Motor neuron (in vitro differentiated cells): Measurements from ENCODE around the gene SLC9A3. TPM values are rescaled to one million over a fixed set of nuclear protein-coding genes. Genes with fewer than 3 reads are reported as not detected.

ENCODE experiments used
- ATAC-seq, 8 experiments: fragments of 200-7000 bp; cut with Tn5 transposase; replicated peaks in 6 of 8; 2 replicates each; pipeline ENCODE4 v1.8.0; 2021; ENCODE audit warnings: mild to moderate bottlenecking in 8 of 8, moderate library complexity in 8 of 8
- H3K27ac ChIP-seq, 2 donors: fragments of 250-450 bp; sonication (Bioruptor Pico); 2 replicates each; pipeline ENCODE4 v1.9.0; 2021; ENCODE audit warnings: antibody characterized with exemption in 2 of 2, mild to moderate bottlenecking in 2 of 2, moderate library complexity in 1 of 2
- H3K4me1 ChIP-seq, 2 donors: fragments of 250-450 bp; sonication (Bioruptor Pico); replicated peaks in 1 of 2; 2 replicates each; pipeline ENCODE4 v1.6.1; 2021; ENCODE audit warnings: antibody characterized with exemption in 2 of 2, mild to moderate bottlenecking in 2 of 2, moderate library complexity in 1 of 2
- H3K4me3 ChIP-seq, 5 donors: fragments of 250-450 bp; sonication (Bioruptor Pico); 2 replicates each; pipeline ENCODE4 v1.9.0; 2021; ENCODE audit warnings: antibody characterized with exemption in 5 of 5, mild to moderate bottlenecking in 5 of 5, moderate library complexity in 4 of 5
- WGBS, 10 experiments: fragments of 450-650 bp; shearing (Covaris generic); methylation state at CpG; one replicate each; pipeline ENCODE4 v1.0.0; 2022; 5-methylcytosine and 5-hydroxymethylcytosine counted together
- in situ Hi-C, 9 experiments: fragments of 400-800 bp; cut with MboI; loops; one replicate each; pipeline ENCODE4 v1.15.0; 2021; ENCODE audit warnings: low sequenced_read_pairs in 9 of 9, low pct_unique_long_range_greater_than_20kb in 2 of 9; ENCODE audit not compliant: unreplicated experiment in 9 of 9
- total RNA-seq, 8 experiments: library from RNA; unstranded; fragments of 300-600 nt; gene quantifications; 2 replicates each; pipeline versions ENCODE4 v1.2.3 to v1.2.4, GENCODE V29; 2022

The SLC9A3 gene
- total RNA-seq, 8 experiments from 2014 or later, result 0.97 to 92.5 (median 1.6) TPM

- H3K27ac ChIP-seq, result no peak overlapping the region
- in situ Hi-C loops, result no loop called here
- H3K4me3 ChIP-seq, result no peak overlapping the region
- no peaks in the 10 kb centered on the region for H3K4me1 ChIP-seq
- ATAC-seq, result peak in 2 of 8 experiments; percentile 11 to 13
- 23 to 93% (median 80%) methylated on average over 1 to 5 of the region's 24 CpGs; no CpG with 5 or more reads in 5 of the 10 experiments for WGBS, 10 experiments
Observed at GRCh38 chr5:533243-533954, 9.2 kb upstream of the SLC9A3 start.

GRCh38 chr5:532521-533242 lies 8.4 kb upstream of the SLC9A3 start:
- ATAC-seq, result peak in 3 of 8 experiments; percentile 19 to 79 (median 46)
- no peaks in the 10 kb centered on the region for H3K4me1 ChIP-seq
- 14 to 62% (median 48%) methylated on average over 1 to 18 of the region's 25 CpGs; no CpG with 5 or more reads in 3 of the 10 experiments for WGBS, 10 experiments
- H3K27ac ChIP-seq, result no peak overlapping the region
- H3K4me3 ChIP-seq, result no peak overlapping the region
- in situ Hi-C loops, result no loop called here

GRCh38 chr5:531749-532315 lies 7.6 kb upstream of the SLC9A3 start:
- Histone ChIP-seq H3K4me3 (no peak overlapping the region), H3K4me1 (no peaks in the 10 kb centered on the region), H3K27ac (no peak overlapping the region)
- WGBS, 10 experiments, result 73 to 93% (median 83%) methylated on average over 3 to 4 of the region's 13 CpGs; no CpG with 5 or more reads in 7 of the 10 experiments
- ATAC-seq, result no peak
- in situ Hi-C loops, result no loop called here

GRCh38 chr5:531101-531748 lies 7.0 kb upstream of the SLC9A3 start:
- H3K4me1 ChIP-seq, result no peaks in the 10 kb centered on the region
- H3K27ac ChIP-seq, result no peak overlapping the region
- no peak overlapping the region for H3K4me3 ChIP-seq
- 51 to 80% (median 67%) methylated on average over 2 to 4 of the region's 25 CpGs; no CpG with 5 or more reads in 5 of the 10 experiments for WGBS, 10 experiments
- in situ Hi-C loops, result no loop called here
- ATAC-seq, result peak in 1 of 8 experiments; percentile 4

GRCh38 chr5:530001-530955 lies 6.0 kb upstream of the SLC9A3 start:
- Histone ChIP-seq H3K4me1 (no peaks in the 10 kb centered on the region), H3K27ac (no peak overlapping the region), H3K4me3 (no peak overlapping the region)
- no peak for ATAC-seq
- 20 to 76% (median 50%) methylated on average over 1 to 15 of the region's 24 CpGs; no CpG with 5 or more reads in 1 of the 10 experiments for WGBS, 10 experiments
- in situ Hi-C loops, result no loop called here

- ATAC-seq, result peak in 2 of 8 experiments; percentile 11 to 15
Observed at GRCh38 chr5:528629-529511, 4.6 kb upstream of the SLC9A3 start.

GRCh38 chr5:527646-528628 lies 3.7 kb upstream of the SLC9A3 start:
- ATAC-seq, result peak in 2 of 8 experiments; percentile 12 to 30
- 30 to 77% methylated on average over 2 to 5 of the region's 66 CpGs; no CpG with 5 or more reads in 8 of the 10 experiments for WGBS, 10 experiments
- Histone ChIP-seq H3K4me1 (peaks cover 11 to 12% of the 10 kb centered on the region in 2 donors), H3K27ac (no peak overlapping the region), H3K4me3 (no peak overlapping the region)
- in situ Hi-C loops, result no loop called here

More at GRCh38 chr5:528629-529511, 4.6 kb upstream of the SLC9A3 start:
- H3K4me1 ChIP-seq, result peaks cover 3 to 4% of the 10 kb centered on the region in 2 donors
- 8 to 100% (median 19%) methylated on average over 1 to 9 of the region's 55 CpGs; no CpG with 5 or more reads in 1 of the 10 experiments for WGBS, 10 experiments
- no peak overlapping the region for H3K4me3 ChIP-seq
- no peak overlapping the region for H3K27ac ChIP-seq
- in situ Hi-C loops, result no loop called here

- no peak for ATAC-seq
- WGBS, 10 experiments, result 20 to 89% (median 63%) methylated on average over 1 to 4 of the region's 14 CpGs; no CpG with 5 or more reads in 5 of the 10 experiments
- in situ Hi-C loops, result no loop called here
- Histone ChIP-seq H3K4me3 (no peak overlapping the region), H3K4me1 (peaks cover 11 to 16% of the 10 kb centered on the region in 2 donors), H3K27ac (no peak overlapping the region)
Observed at GRCh38 chr5:526456-527088, 2.3 kb upstream of the SLC9A3 start.

- in situ Hi-C loops, result no loop called here
- no peak for ATAC-seq
- 0 to 87% (median 8%) methylated on average over 1 to 3 of the region's 9 CpGs; no CpG with 5 or more reads in 4 of the 10 experiments for WGBS, 10 experiments
Observed at GRCh38 chr5:525916-526315, 1.7 kb upstream of the SLC9A3 start.

More at GRCh38 chr5:525916-526315, 1.7 kb upstream of the SLC9A3 start:
- Histone ChIP-seq H3K4me3 (no peak overlapping the region), H3K27ac (no peak overlapping the region), H3K4me1 (peaks cover 11 to 16% of the 10 kb centered on the region in 2 donors)
